Mucosa of rectum (tissue), 2 donors: ENCODE results near the gene ELP4.

Experiments
- H3K27ac ChIP-seq, 2 donors: one replicate each; pipeline ENCODE4 v1.7.0; 2013; ENCODE audit warnings: inconsistent platforms in 2 of 2, low read depth in 2 of 2, low read length in 2 of 2
- H3K27me3 ChIP-seq, 2 donors: one replicate each; pipeline ENCODE4 v1.7.0; 2013; ENCODE audit warnings: low read length in 2 of 2; ENCODE audit not compliant: control insufficient read depth in 2 of 2, insufficient read depth in 2 of 2
- H3K36me3 ChIP-seq, 2 donors: one replicate each; pipeline ENCODE4 v1.7.0; 2013; ENCODE audit warnings: low read length in 2 of 2; ENCODE audit not compliant: control insufficient read depth in 2 of 2, insufficient read depth in 2 of 2
- H3K4me1 ChIP-seq, 2 donors: one replicate each; pipeline ENCODE4 v1.7.0; 2013; ENCODE audit warnings: low read length in 2 of 2, mild to moderate bottlenecking in 1 of 2; ENCODE audit not compliant: control insufficient read depth in 2 of 2, insufficient read depth in 2 of 2
- H3K4me3 ChIP-seq, 2 donors: one replicate each; pipeline ENCODE4 v1.7.0; 2013; ENCODE audit warnings: low read length in 2 of 2
- H3K9ac ChIP-seq, 2 donors: one replicate each; pipeline ENCODE4 v1.7.0; 2013; ENCODE audit warnings: low read length in 2 of 2, low read depth in 1 of 2, mild to moderate bottlenecking in 1 of 2
- H3K9me3 ChIP-seq, 2 donors: one replicate each; pipeline ENCODE4 v1.7.0; 2013; ENCODE audit warnings: low read length in 2 of 2; ENCODE audit not compliant: control insufficient read depth in 2 of 2
- donor health status: healthy.
- donor health status: Normal muscosa, but diverticular disease.

The ELP4 gene

DNA sequence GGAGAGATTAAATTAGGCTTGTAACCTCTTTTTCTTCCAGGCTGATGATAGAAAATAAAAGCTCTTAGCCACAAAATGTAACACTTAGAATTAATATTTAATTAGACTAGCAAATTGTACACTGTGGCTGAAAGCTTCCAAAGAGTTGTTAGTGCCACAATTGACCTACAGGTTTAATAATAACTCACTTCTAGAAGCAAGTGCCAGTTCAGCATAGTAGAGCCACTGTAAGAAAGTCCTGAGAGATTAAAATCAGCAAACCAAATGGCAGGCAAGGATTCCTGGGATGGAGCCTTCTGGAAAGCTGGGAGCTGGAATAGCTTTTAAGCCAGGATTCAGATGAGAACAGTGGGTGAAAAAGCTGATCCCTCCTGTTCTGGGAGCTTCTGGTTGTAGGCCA is 131.0 kb downstream of the ELP4 start:
- H3K36me3 ChIP-seq: no peaks in the 10 kb centered on the region
- no peaks in the 10 kb centered on the region for H3K27me3 ChIP-seq
- H3K9me3 ChIP-seq: no peaks in the 10 kb centered on the region
- H3K9ac ChIP-seq: no peak overlapping the region
- H3K4me1 ChIP-seq: no peaks in the 10 kb centered on the region
- no peak overlapping the region for H3K27ac ChIP-seq
- no peak overlapping the region for H3K4me3 ChIP-seq

DNA sequence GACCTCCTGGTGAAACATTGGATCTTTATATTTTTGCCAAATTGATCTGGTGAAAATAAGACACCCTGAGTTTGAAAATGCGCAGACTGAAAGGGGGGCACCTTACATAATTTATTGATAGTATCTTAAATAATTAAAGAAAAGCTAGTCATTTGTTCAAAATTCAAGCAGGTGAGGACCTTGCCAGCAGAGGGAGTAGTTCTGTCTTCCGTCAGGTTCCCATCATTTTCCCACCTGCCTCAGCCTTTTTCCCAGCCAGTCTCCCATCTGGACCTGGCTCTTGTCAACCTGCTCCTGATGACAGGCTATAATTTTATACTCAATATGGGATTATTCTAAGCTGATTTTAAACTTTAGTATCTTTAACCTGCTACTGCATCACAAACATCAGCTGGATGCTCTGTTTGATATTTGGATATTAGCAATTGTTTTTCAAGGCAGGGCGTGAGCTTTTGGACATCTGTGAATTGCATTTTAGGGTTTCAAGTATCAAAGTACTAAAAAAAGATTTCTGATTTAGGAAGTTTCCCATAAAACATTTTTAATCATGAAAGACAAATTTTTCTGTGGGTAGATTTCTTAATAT is 132.0 kb downstream of the ELP4 start:
- Histone ChIP-seq H3K9ac (no peak overlapping the region), H3K4me3 (no peak overlapping the region), H3K36me3 (no peaks in the 10 kb centered on the region), H3K27ac (no peak overlapping the region), H3K4me1 (no peaks in the 10 kb centered on the region), H3K9me3 (no peaks in the 10 kb centered on the region), H3K27me3 (no peaks in the 10 kb centered on the region)

DNA sequence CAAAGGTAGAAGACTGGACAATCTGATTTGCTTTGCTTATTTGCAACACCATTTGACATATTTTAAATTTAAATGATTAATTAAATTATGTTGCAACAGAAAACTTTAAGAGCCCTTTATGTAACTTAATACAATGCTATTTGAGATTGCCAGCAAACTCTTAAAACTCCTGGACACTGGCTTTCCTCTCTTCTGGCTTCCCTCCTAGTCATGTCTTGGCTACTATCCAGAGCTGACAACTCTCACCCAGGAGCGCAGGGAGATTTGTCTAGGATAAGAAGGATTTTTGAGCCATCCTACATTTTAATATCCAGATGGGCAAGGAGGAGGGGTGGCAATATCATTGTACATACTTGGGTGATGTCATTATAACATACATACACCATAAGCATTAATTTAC is 134.3 kb downstream of the ELP4 start:
- H3K9ac ChIP-seq: no peak overlapping the region
- no peaks in the 10 kb centered on the region for H3K4me1 ChIP-seq
- no peaks in the 10 kb centered on the region for H3K9me3 ChIP-seq
- no peaks in the 10 kb centered on the region for H3K36me3 ChIP-seq
- H3K4me3 ChIP-seq: no peak overlapping the region
- H3K27me3 ChIP-seq: no peaks in the 10 kb centered on the region
- no peak overlapping the region for H3K27ac ChIP-seq

DNA sequence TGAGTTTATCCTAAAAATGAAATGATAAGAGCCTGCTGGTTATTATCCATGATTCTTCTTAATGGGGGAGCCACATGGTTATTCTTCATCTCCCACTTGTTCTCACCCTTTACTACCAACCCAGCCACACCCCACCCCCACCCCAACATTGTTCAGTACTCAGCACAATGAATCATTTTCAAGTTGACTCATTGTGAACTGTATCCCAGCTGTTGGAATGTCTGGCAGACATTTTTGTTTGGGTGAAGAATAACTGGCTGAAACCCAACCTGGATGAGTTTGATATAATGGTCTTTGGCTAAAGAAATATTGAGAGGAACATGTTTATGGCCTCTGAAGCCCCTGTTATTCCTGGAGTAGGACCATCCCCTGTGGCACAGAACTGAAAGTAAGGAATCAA is 136.2 kb downstream of the ELP4 start:
- H3K9me3 ChIP-seq: no peaks in the 10 kb centered on the region
- H3K4me3 ChIP-seq: no peak overlapping the region
- no peaks in the 10 kb centered on the region for H3K4me1 ChIP-seq
- H3K36me3 ChIP-seq: no peaks in the 10 kb centered on the region
- H3K9ac ChIP-seq: no peak overlapping the region
- H3K27me3 ChIP-seq: no peaks in the 10 kb centered on the region
- H3K27ac ChIP-seq: no peak overlapping the region

DNA sequence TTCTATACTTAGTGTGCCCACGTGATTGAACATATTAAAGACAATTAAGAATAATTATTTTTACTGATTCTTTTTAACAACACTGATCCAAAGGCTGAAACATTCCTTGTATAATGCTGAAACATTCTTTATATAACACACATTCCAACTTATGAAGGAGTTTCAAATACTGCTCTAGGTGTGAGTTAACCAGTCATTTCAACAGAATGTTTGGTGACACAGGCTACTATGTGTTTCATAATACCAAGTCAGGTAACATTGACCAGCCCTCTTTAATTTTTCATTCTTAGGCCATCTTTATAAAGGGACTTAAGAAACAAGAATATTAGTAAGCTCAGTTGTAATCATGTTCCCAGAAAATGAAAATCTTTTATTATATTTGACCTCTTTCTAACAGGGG is 136.6 kb downstream of the ELP4 start:
- no peak overlapping the region for H3K9ac ChIP-seq
- no peaks in the 10 kb centered on the region for H3K9me3 ChIP-seq
- no peak overlapping the region for H3K4me3 ChIP-seq
- no peaks in the 10 kb centered on the region for H3K36me3 ChIP-seq
- H3K4me1 ChIP-seq: no peaks in the 10 kb centered on the region
- no peaks in the 10 kb centered on the region for H3K27me3 ChIP-seq
- no peak overlapping the region for H3K27ac ChIP-seq

DNA sequence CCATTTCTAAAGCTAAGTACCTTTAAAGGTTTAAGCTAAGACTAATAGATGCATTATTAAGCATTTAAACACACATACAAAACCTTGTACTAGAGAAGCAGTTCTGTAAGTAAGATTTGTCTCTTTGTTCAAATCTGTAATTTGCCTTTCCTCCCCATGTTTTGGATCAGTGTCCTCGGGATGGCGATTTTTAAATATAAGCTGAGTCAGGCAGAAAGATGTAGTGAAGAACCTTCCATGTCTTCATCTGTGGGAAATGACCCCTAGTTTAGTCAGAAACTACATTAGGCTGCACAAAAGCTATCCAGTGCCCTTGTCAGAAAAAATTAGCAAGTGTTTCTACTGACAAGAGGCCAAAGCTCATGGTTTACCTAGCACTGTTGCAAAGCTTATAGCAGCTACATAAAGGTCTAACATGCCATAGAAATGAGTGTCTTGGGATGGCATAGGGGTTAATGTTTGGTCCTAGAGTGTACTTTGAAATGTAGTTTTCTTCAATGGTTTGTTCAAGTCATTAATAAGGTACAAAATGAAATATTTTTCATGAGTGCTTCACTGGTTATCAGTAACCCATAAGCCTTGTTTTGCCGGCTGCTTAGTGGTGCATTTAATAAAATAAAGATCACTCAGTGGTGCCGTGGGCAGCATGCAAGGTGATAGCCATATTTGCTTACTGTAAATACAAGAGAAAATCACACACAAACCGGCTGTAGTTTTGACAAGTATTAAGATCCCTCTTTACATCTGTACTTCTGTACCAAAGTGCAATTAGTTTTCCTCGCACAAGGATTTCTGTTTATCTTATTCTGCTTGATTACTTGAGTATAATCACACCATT is 139.8 kb downstream of the ELP4 start:
- Histone ChIP-seq H3K4me1 (no peaks in the 10 kb centered on the region), H3K9ac (no peak overlapping the region), H3K27ac (no peak overlapping the region), H3K4me3 (no peak overlapping the region), H3K27me3 (no peaks in the 10 kb centered on the region), H3K9me3 (no peaks in the 10 kb centered on the region), H3K36me3 (no peaks in the 10 kb centered on the region)

DNA sequence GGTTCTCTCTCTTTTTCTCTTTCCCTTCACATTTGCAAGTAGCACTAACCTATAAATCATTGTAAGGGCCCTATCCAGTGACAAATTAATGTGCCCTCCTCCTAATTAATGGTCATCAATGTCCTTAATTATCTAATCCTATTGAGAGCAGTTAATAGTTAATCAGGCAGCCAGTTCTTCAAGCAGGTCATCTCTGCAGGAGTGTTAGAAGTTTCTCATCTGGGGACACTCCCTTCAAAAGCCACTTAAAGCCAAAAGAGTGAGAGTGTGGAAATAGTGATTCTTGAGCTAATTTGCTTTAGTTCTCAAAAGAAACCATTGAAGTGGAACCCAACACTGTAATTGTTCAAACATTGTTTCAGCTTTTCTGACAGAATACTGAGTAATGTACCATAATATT is 141.6 kb downstream of the ELP4 start:
- H3K9ac ChIP-seq: no peak overlapping the region
- no peak overlapping the region for H3K4me3 ChIP-seq
- H3K27me3 ChIP-seq: no peaks in the 10 kb centered on the region
- H3K36me3 ChIP-seq: no peaks in the 10 kb centered on the region
- H3K4me1 ChIP-seq: no peaks in the 10 kb centered on the region
- H3K27ac ChIP-seq: no peak overlapping the region
- no peaks in the 10 kb centered on the region for H3K9me3 ChIP-seq

DNA sequence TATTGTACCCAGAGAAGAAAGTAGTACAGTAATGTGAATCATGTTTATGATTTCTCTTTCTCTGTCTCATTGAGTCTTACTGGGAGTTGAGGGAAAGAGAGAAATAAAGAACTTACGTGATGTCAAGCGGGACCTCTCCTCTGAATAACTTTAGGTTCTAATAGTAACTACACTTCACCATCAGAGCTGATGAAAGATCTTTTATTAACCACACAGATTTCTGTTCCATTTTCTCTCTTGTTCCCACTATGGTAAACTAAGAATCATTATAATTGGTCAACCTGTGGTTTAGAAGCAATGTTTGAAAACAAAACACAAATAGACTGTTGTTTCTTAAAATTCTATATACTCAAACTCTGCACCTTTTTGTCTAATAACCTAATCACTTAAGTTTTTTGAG is 142.3 kb downstream of the ELP4 start:
- Histone ChIP-seq H3K4me3 (no peak overlapping the region), H3K27me3 (no peaks in the 10 kb centered on the region), H3K4me1 (no peaks in the 10 kb centered on the region), H3K27ac (no peak overlapping the region), H3K9me3 (no peaks in the 10 kb centered on the region), H3K9ac (no peak overlapping the region), H3K36me3 (no peaks in the 10 kb centered on the region)

DNA sequence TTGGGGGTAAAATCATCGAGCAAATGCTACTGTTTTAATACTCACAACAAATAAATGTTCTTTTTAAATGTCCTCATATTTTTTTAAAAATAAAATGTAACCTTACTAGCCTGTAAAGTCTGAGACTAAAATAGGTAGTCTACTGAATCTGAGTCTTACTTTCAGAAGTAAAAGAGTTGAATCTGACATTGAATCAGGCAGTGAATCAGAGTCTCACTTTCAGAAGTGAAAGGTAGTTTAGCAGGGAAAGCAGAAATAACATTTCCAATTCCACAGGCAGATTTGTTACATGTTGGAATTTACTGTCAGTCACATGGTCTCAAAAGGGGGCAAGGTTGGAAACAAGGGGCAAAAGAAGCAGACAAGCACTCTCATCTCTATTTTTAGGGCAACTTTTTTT is 143.0 kb downstream of the ELP4 start:
- no peak overlapping the region for H3K4me3 ChIP-seq
- no peak overlapping the region for H3K9ac ChIP-seq
- H3K27ac ChIP-seq: no peak overlapping the region
- H3K9me3 ChIP-seq: no peaks in the 10 kb centered on the region
- H3K36me3 ChIP-seq: no peaks in the 10 kb centered on the region
- no peaks in the 10 kb centered on the region for H3K27me3 ChIP-seq
- H3K4me1 ChIP-seq: no peaks in the 10 kb centered on the region

DNA sequence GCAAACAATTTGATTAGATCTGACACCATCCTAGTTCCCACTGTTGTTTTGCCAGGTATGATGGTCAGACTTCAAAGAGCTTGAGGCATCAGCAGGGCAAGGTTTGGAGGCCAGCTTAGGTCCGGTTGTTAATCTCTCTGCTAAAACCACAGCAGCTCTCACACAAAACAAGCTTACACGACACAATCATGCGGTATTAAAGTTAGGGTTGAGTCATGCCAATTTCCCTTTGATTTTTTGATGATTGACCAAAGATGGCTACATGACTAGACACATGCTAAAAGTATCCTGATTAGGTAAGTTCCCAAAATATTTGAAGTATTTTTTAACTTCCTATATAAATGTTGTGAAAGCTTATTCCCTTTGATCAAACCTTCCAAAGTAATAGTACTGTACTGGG is 145.9 kb downstream of the ELP4 start:
- Histone ChIP-seq H3K9ac (no peak overlapping the region), H3K27me3 (no peaks in the 10 kb centered on the region)

More for the DNA sequence above, 145.9 kb downstream of the ELP4 start:
- no peaks in the 10 kb centered on the region for H3K4me1 ChIP-seq
- H3K27ac ChIP-seq: no peak overlapping the region
- H3K9me3 ChIP-seq: no peaks in the 10 kb centered on the region
- no peaks in the 10 kb centered on the region for H3K36me3 ChIP-seq
- no peak overlapping the region for H3K4me3 ChIP-seq
